ENCODE data around the gene TSPAN18.

The TSPAN18 gene

GRCh38 chr11:44901786-44902185 lies 175.0 kb downstream of the TSPAN18 start:
- no peak for TF ChIP-seq CTCF (conservative IDR thresholded peaks at IDR 0.05; ENCODE audit: low read length)
- DNase-seq (ENCODE audit: low read depth), result no peak
- H3K4me3 ChIP-seq (ENCODE audit: low read length), result no peak overlapping the region

GRCh38 chr11:44903035-44903434 lies 176.3 kb downstream of the TSPAN18 start:
- no peak for DNase-seq (ENCODE audit: low read depth)
- TF ChIP-seq CTCF (conservative IDR thresholded peaks at IDR 0.05; ENCODE audit: low read length), result no peak
- H3K4me3 ChIP-seq (ENCODE audit: low read length), result no peak overlapping the region

- no peak for TF ChIP-seq CTCF (conservative IDR thresholded peaks at IDR 0.05; ENCODE audit: low read length)
- H3K4me3 ChIP-seq (ENCODE audit: low read length), result no peak overlapping the region
- DNase-seq (ENCODE audit: low read depth), result no peak
These were observed 176.8 kb downstream of the TSPAN18 start for GRCh38 chr11:44903518-44903917.

- no peak for TF ChIP-seq CTCF (conservative IDR thresholded peaks at IDR 0.05; ENCODE audit: low read length)
- no peak for DNase-seq (ENCODE audit: low read depth)
- no peak overlapping the region for H3K4me3 ChIP-seq (ENCODE audit: low read length)
These were observed 177.7 kb downstream of the TSPAN18 start for GRCh38 chr11:44904261-44905020.

GRCh38 chr11:44905131-44905866 lies 178.5 kb downstream of the TSPAN18 start:
- no peak for TF ChIP-seq CTCF (conservative IDR thresholded peaks at IDR 0.05; ENCODE audit: low read length)
- no peak overlapping the region for H3K4me3 ChIP-seq (ENCODE audit: low read length)
- no peak for DNase-seq (ENCODE audit: low read depth)

GRCh38 chr11:44906649-44907048 lies 179.9 kb downstream of the TSPAN18 start:
- DNase-seq (ENCODE audit: low read depth), result no peak
- no peak for TF ChIP-seq CTCF (conservative IDR thresholded peaks at IDR 0.05; ENCODE audit: low read length)
- H3K4me3 ChIP-seq (ENCODE audit: low read length), result no peak overlapping the region

- H3K4me3 ChIP-seq (ENCODE audit: low read length), result no peak overlapping the region
- DNase-seq (ENCODE audit: low read depth), result no peak
- no peak for TF ChIP-seq CTCF (conservative IDR thresholded peaks at IDR 0.05; ENCODE audit: low read length)
These were observed 182.8 kb downstream of the TSPAN18 start for GRCh38 chr11:44909557-44909956.

Data from AG10803 (cell line).